HepG2 (cell line): ENCODE measurements around the gene FABP1. TPM values are rescaled to one million over a fixed set of nuclear protein-coding genes. Genes with fewer than 3 reads are reported as not detected.

Experiments
- ATAC-seq: fragments of 200-7000 bp; cut with Tn5 transposase; 3 replicates; pipeline ENCODE4 v1.9.1; 2020; ENCODE audit warnings: mild to moderate bottlenecking, moderate library complexity
- BruUV-seq: library from RNA; stranded (reverse); fragments of 400-500 nt; replicated peaks from 2 replicates; lab custom pipeline; 2021; lab: Mats Ljungman, UMichigan
- CTCF ChIA-PET: fragments of 300-600 bp; formaldehyde crosslinking; extraction: SDS; loops from one replicate; lab custom pipeline; 2021; ENCODE audit warnings: low total read pairs, inconsistent platforms, low intra/inter-chr PET ratio; lab: Yijun Ruan, JAX
- POLR2A ChIA-PET: fragments of 350-600 bp; sonication (Branson Sonifier 250); formaldehyde crosslinking; loops from one replicate; lab custom pipeline; 2020; ENCODE audit warnings: antibody characterized with exemption, inconsistent platforms; lab: Yijun Ruan, JAX
- DNase-seq: peaks from one replicate; pipeline ENCODE4 v3.0.0-alpha.2; 2015; ENCODE audit warnings: low spot score
- FAIRE-seq: peaks from 3 replicates; lab custom pipeline; 2011; peaks lifted over from hg19 to GRCh38; lab: Jason Lieb, UNC
- H2AFZ ChIP-seq: one replicate; pipeline ENCODE4 v1.6.1; 2011; ENCODE audit warnings: low read length, inconsistent platforms
- H3K27ac ChIP-seq: fragments of 300-600 bp; 3 replicates; pipeline ENCODE4 v1.8.0; 2011; ENCODE audit warnings: mixed run types, mild to moderate bottlenecking, mixed read lengths, low read length, inconsistent platforms; ENCODE audit not compliant: insufficient read depth; ENCODE audit errors: extremely low read length
- H3K27me3 ChIP-seq, 2 experiments: fragments of 200-600 bp in 1 of 2; 2 replicates in 1 of 2; 3 replicates in 1 of 2; pipeline versions ENCODE4 v1.6.0 to v1.8.0; 2011; ENCODE audit warnings: low read length in 2 of 2, mild to moderate bottlenecking in 2 of 2, moderate library complexity in 2 of 2, inconsistent platforms in 1 of 2; ENCODE audit not compliant: insufficient read depth in 2 of 2, control insufficient read depth in 1 of 2
- H3K36me3 ChIP-seq, 2 experiments: fragments of 200-600 bp in 1 of 2; replicated peaks in 1 of 2; 2 replicates in 1 of 2; 3 replicates in 1 of 2; pipeline versions ENCODE4 v1.5.1 to v1.8.0; 2011; ENCODE audit warnings: low read length in 2 of 2, inconsistent platforms in 1 of 2; ENCODE audit not compliant: insufficient read depth in 2 of 2, control insufficient read depth in 1 of 2
- H3K4me1 ChIP-seq: 2 replicates; pipeline ENCODE4 v1.5.1; 2012; ENCODE audit warnings: low read length, inconsistent platforms; ENCODE audit not compliant: insufficient read depth
- H3K4me2 ChIP-seq: 2 replicates; pipeline ENCODE4 v1.6.0; 2011; ENCODE audit warnings: low read depth, low read length, inconsistent platforms
- H3K4me3 ChIP-seq, 3 experiments: fragments of 200-600 bp in 1 of 3; sonication (generic), shearing (Covaris generic) in 1 of 3; replicated peaks in 1 of 3; 2 replicates each; pipeline ENCODE4 v1.5.1; 2011 to 2016; ENCODE audit warnings: low read length in 3 of 3, inconsistent platforms in 2 of 3, low read depth in 2 of 3, mild to moderate bottlenecking in 2 of 3, control low read depth in 1 of 3, mixed read lengths in 1 of 3; ENCODE audit not compliant: insufficient read depth in 1 of 3
- H3K79me2 ChIP-seq: one replicate; pipeline ENCODE4 v1.6.1; 2011; ENCODE audit warnings: low read length, inconsistent platforms; ENCODE audit not compliant: insufficient read depth
- H3K9ac ChIP-seq: 2 replicates; pipeline ENCODE4 v1.6.0; 2011; ENCODE audit warnings: mild to moderate bottlenecking, low read depth, low read length, inconsistent platforms; ENCODE audit not compliant: insufficient read depth
- H3K9me3 ChIP-seq: 2 replicates; pipeline ENCODE4 v1.5.1; 2012; ENCODE audit warnings: mild to moderate bottlenecking, low read length
- H4K20me1 ChIP-seq: 2 replicates; pipeline ENCODE4 v1.6.0; 2011; ENCODE audit warnings: inconsistent platforms, mild to moderate bottlenecking, low read length, moderate library complexity; ENCODE audit not compliant: insufficient read depth
- DNMT3B ChIP-seq: conservative IDR thresholded peaks from 2 replicates; pipeline ENCODE4 v1.6.1; 2016; ENCODE audit warnings: missing biosample characterization, control low read depth
- KDM1A ChIP-seq: IDR thresholded peaks from 2 replicates; pipeline ENCODE4 v1.6.1; 2016; ENCODE audit warnings: missing compliant biosample characterization
- POLR2G ChIP-seq: fragments of 200-400 bp; formaldehyde crosslinking; IDR thresholded peaks from 2 replicates; pipeline ENCODE4 v1.6.1; 2018; ENCODE audit warnings: mild to moderate bottlenecking, low read depth, low read length, moderate library complexity
- SCMH1 ChIP-seq: sonication (generic); formaldehyde crosslinking; IDR thresholded peaks from 2 replicates; pipeline ENCODE4 v1.9.0; 2021; ENCODE audit warnings: missing genetic modification reagents, mild to moderate bottlenecking, borderline replicate concordance
- STAT5B ChIP-seq: sonication (generic); formaldehyde crosslinking; IDR thresholded peaks from 2 replicates; pipeline ENCODE4 v1.4.0; 2020; ENCODE audit warnings: missing genetic modification reagents
- TBP ChIP-seq: sonication (generic); formaldehyde crosslinking; IDR thresholded peaks from 2 replicates; pipeline ENCODE4 v1.5.0; 2020; ENCODE audit warnings: missing genetic modification reagents
- ZNF577 ChIP-seq: sonication (generic); formaldehyde crosslinking; IDR thresholded peaks from 2 replicates; pipeline ENCODE4 v1.4.0; 2020; ENCODE audit warnings: mild to moderate bottlenecking, low read depth, missing genetic modification reagents, borderline replicate concordance
- ZNF691 ChIP-seq: sonication (generic); formaldehyde crosslinking; IDR thresholded peaks from 2 replicates; pipeline ENCODE4 v1.4.0; 2020; ENCODE audit warnings: missing genetic modification reagents, low read depth, mild to moderate bottlenecking, borderline replicate concordance
- ZNF839 ChIP-seq: sonication (generic); formaldehyde crosslinking; IDR thresholded peaks from 2 replicates; pipeline ENCODE4 v1.4.0; 2020; ENCODE audit warnings: missing genetic modification reagents, mild to moderate bottlenecking, borderline replicate concordance
- WGBS: methylation state at CpG from one replicate; pipeline ENCODE4 v1.1.6; 2017; ENCODE audit warnings: low lambda C conversion rate; 5-methylcytosine and 5-hydroxymethylcytosine counted together
- in situ Hi-C: cut with HindIII; loops from 2 replicates; pipeline ENCODE4 v1.10.0; 2017; ENCODE audit warnings: low pct_unique_long_range_greater_than_20kb; ENCODE audit not compliant: extremely low pct_ligation_motif_present
- intact Hi-C: fragments of 100-400 bp; cut with micrococcal nuclease; formaldehyde crosslinking; loops from one replicate; pipeline ENCODE4 v1.10.0; 2022; ENCODE audit not compliant: unreplicated experiment
- polyA plus RNA-seq, 8 experiments: library from polyadenylated mRNA; depleted of rRNA in 3 of 8; stranded (reverse) in 7 of 8; unstranded in 1 of 8; fragments of >200 nt; fragmentation: Illumina TruSeq in 4 of 8; extraction: Trizol in 4 of 8; gene quantifications; 2 replicates each; pipeline versions ENCODE4 v1.2.1 to v1.2.3, GENCODE V29; 2011 to 2016; ENCODE audit warnings: low read depth in 4 of 8, missing spikeins in 1 of 8, mixed read lengths in 1 of 8; ENCODE audit not compliant: insufficient read depth in 1 of 8
- total RNA-seq, 5 experiments: library from RNA; depleted of rRNA; stranded (reverse); fragments of >200 nt; fragmentation: Illumina TruSeq; extraction: Trizol; gene quantifications; 2 replicates each; pipeline ENCODE4 v1.2.3, GENCODE V29; 2016; ENCODE audit warnings: low read depth in 1 of 5
- TF ChIP-seq, protein P1 (sequence below): sonication (generic); formaldehyde crosslinking; IDR thresholded peaks from 2 replicates; pipeline ENCODE4 v1.5.1; 2020; ENCODE audit warnings: mild to moderate bottlenecking, missing genetic modification reagents
- TF ChIP-seq, protein P2 (sequence below): sonication (generic); formaldehyde crosslinking; IDR thresholded peaks from 2 replicates; pipeline ENCODE4 v1.8.1; 2023; ENCODE audit warnings: mild to moderate bottlenecking, missing genetic modification reagents
- TF ChIP-seq, protein P3 (sequence below): sonication (generic); formaldehyde crosslinking; IDR thresholded peaks from 2 replicates; pipeline ENCODE4 v1.5.0; 2020; ENCODE audit warnings: mild to moderate bottlenecking, missing genetic modification reagents, borderline replicate concordance

Gene FABP1
- total and polyA plus RNA-seq, 2 of the 13 experiments (the other 11 are each of a cell fraction or from before 2014, with no cell fraction given): 644 to 1,608 TPM

GRCh38 chr2:88131999-88132368 is 4.1 kb upstream of the FABP1 start:
- H4K20me1 ChIP-seq: peaks cover 1% of the 10 kb centered on the region; the same call in 1 of the 2 replicates
- FAIRE-seq: no peak
- DNase-seq: no peak
- in situ Hi-C loops: no loop called here
- no peak overlapping the region for H3K9ac ChIP-seq
- POLR2A ChIA-PET: interaction anchor here (1.1 to 3.1 kb wide), 9 partner anchors 7 to 116 kb away, joined by 3 to 19 read pairs (median 6); partner anchors contain the start of gene RNU2-63P
- peak overlapping the region; percentile 75 for H3K27ac ChIP-seq
- WGBS: 50% methylated on average over 3 of the region's 3 CpGs
- H3K4me2 ChIP-seq: peak overlapping the region; percentile 63
- no peaks in the 10 kb centered on the region; a peak in 1 of 5 replicates for H3K27me3 ChIP-seq
- intact Hi-C loops: no loop called here
- H3K79me2 ChIP-seq: peaks cover 10% of the 10 kb centered on the region
- no peak overlapping the region for H3K4me3 ChIP-seq
- no peaks in the 10 kb centered on the region for H3K9me3 ChIP-seq
- no peak overlapping the region for H2AFZ ChIP-seq
- no peaks in the 10 kb centered on the region for H3K36me3 ChIP-seq
- BruUV-seq: TSS peak; percentile 97
- H3K4me1 ChIP-seq: peaks cover 89% of the 10 kb centered on the region
- CTCF ChIA-PET: no interaction called here
- no peak for ATAC-seq
- peak; percentile 91 for TF ChIP-seq KDM1A (CRISPR knock-in tag)
- TF ChIP-seq DNMT3B: no peak
- TF ChIP-seq STAT5B (CRISPR knock-in tag): no peak
- TF ChIP-seq, protein P1, sequence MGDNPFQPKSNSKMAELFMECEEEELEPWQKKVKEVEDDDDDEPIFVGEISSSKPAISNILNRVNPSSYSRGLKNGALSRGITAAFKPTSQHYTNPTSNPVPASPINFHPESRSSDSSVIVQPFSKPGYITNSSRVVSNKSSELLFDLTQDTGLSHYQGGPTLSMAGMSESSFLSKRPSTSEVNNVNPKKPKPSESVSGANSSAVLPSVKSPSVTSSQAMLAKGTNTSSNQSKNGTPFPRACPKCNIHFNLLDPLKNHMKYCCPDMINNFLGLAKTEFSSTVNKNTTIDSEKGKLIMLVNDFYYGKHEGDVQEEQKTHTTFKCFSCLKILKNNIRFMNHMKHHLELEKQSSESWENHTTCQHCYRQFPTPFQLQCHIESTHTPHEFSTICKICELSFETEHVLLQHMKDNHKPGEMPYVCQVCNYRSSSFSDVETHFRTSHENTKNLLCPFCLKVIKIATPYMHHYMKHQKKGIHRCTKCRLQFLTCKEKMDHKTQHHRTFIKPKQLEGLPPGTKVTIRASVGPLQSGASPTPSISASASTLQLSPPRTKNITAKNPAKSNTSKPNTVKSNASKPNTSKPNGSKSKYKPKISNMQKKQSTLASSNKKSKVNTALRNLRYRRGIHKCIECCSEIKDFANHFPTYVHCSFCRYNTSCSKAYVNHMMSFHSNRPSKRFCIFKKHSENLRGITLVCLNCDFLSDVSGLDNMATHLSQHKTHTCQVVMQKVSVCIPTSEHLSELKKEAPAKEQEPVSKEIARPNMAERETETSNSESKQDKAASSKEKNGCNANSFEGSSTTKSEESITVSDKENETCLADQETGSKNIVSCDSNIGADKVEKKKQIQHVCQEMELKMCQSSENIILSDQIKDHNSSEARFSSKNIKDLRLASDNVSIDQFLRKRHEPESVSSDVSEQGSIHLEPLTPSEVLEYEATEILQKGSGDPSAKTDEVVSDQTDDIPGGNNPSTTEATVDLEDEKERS (CRISPR knock-in tag): peak; percentile 66; the same call in 1 of the 2 replicates
- TF ChIP-seq SCMH1: no peak
- TF ChIP-seq, protein P2, sequence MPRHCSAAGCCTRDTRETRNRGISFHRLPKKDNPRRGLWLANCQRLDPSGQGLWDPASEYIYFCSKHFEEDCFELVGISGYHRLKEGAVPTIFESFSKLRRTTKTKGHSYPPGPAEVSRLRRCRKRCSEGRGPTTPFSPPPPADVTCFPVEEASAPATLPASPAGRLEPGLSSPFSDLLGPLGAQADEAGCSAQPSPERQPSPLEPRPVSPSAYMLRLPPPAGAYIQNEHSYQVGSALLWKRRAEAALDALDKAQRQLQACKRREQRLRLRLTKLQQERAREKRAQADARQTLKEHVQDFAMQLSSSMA: no peak
- no peak for TF ChIP-seq TBP (CRISPR knock-in tag)
- TF ChIP-seq, protein P3, sequence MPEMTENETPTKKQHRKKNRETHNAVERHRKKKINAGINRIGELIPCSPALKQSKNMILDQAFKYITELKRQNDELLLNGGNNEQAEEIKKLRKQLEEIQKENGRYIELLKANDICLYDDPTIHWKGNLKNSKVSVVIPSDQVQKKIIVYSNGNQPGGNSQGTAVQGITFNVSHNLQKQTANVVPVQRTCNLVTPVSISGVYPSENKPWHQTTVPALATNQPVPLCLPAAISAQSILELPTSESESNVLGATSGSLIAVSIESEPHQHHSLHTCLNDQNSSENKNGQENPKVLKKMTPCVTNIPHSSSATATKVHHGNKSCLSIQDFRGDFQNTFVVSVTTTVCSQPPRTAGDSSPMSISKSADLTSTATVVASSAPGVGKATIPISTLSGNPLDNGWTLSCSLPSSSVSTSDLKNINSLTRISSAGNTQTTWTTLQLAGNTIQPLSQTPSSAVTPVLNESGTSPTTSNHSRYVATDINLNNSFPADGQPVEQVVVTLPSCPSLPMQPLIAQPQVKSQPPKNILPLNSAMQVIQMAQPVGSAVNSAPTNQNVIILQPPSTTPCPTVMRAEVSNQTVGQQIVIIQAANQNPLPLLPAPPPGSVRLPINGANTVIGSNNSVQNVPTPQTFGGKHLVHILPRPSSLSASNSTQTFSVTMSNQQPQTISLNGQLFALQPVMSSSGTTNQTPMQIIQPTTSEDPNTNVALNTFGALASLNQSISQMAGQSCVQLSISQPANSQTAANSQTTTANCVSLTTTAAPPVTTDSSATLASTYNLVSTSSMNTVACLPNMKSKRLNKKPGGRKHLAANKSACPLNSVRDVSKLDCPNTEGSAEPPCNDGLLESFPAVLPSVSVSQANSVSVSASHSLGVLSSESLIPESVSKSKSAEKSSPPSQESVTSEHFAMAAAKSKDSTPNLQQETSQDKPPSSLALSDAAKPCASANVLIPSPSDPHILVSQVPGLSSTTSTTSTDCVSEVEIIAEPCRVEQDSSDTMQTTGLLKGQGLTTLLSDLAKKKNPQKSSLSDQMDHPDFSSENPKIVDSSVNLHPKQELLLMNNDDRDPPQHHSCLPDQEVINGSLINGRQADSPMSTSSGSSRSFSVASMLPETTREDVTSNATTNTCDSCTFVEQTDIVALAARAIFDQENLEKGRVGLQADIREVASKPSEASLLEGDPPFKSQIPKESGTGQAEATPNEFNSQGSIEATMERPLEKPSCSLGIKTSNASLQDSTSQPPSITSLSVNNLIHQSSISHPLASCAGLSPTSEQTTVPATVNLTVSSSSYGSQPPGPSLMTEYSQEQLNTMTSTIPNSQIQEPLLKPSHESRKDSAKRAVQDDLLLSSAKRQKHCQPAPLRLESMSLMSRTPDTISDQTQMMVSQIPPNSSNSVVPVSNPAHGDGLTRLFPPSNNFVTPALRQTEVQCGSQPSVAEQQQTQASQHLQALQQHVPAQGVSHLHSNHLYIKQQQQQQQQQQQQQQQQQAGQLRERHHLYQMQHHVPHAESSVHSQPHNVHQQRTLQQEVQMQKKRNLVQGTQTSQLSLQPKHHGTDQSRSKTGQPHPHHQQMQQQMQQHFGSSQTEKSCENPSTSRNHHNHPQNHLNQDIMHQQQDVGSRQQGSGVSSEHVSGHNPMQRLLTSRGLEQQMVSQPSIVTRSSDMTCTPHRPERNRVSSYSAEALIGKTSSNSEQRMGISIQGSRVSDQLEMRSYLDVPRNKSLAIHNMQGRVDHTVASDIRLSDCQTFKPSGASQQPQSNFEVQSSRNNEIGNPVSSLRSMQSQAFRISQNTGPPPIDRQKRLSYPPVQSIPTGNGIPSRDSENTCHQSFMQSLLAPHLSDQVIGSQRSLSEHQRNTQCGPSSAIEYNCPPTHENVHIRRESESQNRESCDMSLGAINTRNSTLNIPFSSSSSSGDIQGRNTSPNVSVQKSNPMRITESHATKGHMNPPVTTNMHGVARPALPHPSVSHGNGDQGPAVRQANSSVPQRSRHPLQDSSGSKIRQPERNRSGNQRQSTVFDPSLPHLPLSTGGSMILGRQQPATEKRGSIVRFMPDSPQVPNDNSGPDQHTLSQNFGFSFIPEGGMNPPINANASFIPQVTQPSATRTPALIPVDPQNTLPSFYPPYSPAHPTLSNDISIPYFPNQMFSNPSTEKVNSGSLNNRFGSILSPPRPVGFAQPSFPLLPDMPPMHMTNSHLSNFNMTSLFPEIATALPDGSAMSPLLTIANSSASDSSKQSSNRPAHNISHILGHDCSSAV (CRISPR knock-in tag): no peak
- no peak for TF ChIP-seq POLR2G
- TF ChIP-seq ZNF577 (CRISPR knock-in tag): no peak
- no peak for TF ChIP-seq ZNF691 (CRISPR knock-in tag)
- TF ChIP-seq ZNF839 (CRISPR knock-in tag): no peak
